HG02571 (cell line): Measurements from ENCODE around the gene ZNF845.
"Not testable (repeated sequence)": the region's sequence is repeated elsewhere in the genome, so short reads cannot be mapped to it uniquely, and the experiment has no call there.

Experiments
- ATAC-seq: cut with Tn5 transposase; IDR thresholded peaks from one replicate; pipeline ENCODE4 v1.9.1; 2021; ENCODE audit warnings: mild to moderate bottlenecking, moderate library complexity; ENCODE audit not compliant: unreplicated experiment

Gene ZNF845

GRCh38 chr19:53374743-53375142 is 41.2 kb downstream of the ZNF845 start:
- no peak for ATAC-seq

- no peak for ATAC-seq
Observed at GRCh38 chr19:53381376-53381775, 47.8 kb downstream of the ZNF845 start.

- ATAC-seq: no peak
Observed at GRCh38 chr19:53388168-53388567, 54.6 kb downstream of the ZNF845 start.

- ATAC-seq: no peak
Observed at GRCh38 chr19:53388904-53389303, 55.4 kb downstream of the ZNF845 start.

- ATAC-seq: no peak
Observed at GRCh38 chr19:53389571-53389970, 56.0 kb downstream of the ZNF845 start.

GRCh38 chr19:53389978-53390377 is 56.4 kb downstream of the ZNF845 start:
- ATAC-seq: no peak

GRCh38 chr19:53394522-53394973 is 61.0 kb downstream of the ZNF845 start:
- no peak for ATAC-seq

GRCh38 chr19:53394974-53395839 is 61.7 kb downstream of the ZNF845 start, which contains the start of gene ZNF765:
ZNF765 (plus strand) TSS chr19:53395149; CDS start chr19:53398016, 2,867 bp downstream.
- peak; percentile 91 for ATAC-seq

- ATAC-seq: not testable (repeated sequence)
Observed at GRCh38 chr19:53395840-53396524, 62.4 kb downstream of the ZNF845 start.

- no peak for ATAC-seq
Observed at GRCh38 chr19:53396525-53396868, 62.9 kb downstream of the ZNF845 start.

GRCh38 chr19:53397918-53398317 is 64.4 kb downstream of the ZNF845 start:
- not testable (repeated sequence) for ATAC-seq
